NAMALWA (cell line): ENCODE measurements around the gene PCNX4.

Experiments used
- DNase-seq: peaks from one replicate; pipeline ENCODE4 v3.0.0-alpha.2; 2015; ENCODE audit warnings: low spot score

The PCNX4 gene

GRCh38 chr14:60174352-60175254, 82.9 kb downstream of the PCNX4 start:
- no peak for DNase-seq

DNA sequence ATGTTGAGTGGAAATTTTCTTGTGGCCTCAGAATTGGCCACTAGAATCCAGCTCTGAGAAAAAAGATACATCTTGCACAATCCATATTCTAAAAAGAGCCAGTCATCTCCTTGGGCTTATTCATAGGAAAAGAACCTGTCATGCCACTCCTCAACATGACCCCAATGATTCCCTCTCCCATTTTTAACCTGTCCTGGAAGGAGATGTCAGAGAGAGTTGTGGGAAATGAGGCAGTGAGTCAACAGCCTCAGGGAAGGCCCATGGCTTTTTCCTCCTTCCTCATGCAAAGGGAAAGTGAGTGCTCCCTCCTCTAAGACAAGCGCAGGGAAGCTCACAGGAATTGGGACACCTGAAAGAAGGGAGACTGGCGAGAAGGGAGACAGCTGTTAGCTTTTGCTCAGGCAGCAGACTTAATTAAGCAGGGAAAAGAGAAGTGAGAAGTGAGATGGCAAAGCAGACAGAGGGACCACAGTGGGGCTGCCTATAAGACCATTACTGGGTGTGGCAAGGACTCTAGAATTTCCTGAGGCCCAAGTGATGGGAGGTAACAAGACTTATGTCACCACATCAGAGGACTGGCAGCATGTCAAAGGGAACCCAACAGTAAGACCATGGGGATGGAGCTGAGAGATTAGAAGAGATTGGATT, 83.7 kb downstream of the PCNX4 start:
- DNase-seq: no peak

DNA sequence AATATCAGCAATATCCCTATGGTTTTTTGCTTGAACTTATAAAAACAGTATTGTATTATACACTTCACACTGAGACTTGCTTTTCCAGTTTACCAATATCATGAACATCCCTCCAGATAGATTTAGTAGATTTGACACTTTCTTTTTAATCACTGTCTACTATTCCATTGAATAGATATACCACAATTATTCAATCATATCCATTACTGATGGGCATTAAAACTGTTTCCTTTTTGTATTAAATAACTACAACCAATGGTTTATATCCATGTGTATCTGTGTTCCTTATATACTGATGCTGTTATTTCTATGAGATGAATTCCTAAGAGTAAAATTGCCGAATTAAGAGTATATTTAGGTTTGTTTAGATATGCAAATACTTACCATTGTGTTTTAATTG, 86.4 kb downstream of the PCNX4 start:
- no peak for DNase-seq

DNA sequence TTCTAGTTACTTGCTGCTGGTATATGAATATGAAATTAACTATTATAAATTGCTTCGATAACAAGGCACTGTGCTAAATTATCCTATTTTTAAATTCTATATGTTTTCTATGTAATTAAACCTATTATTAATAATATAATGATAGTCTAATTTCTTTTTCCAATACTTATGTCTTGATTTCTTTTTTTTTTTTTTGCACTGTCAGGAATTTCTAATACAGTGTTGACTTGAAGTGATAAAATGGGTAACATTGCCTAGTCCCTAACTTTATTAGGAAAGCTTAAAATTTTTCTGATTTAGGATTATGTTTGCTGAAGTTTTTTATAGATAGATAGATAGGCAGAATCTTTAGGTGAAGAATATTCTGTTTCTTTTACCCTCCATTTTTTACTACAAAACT, 87.1 kb downstream of the PCNX4 start:
- DNase-seq: no peak

DNA sequence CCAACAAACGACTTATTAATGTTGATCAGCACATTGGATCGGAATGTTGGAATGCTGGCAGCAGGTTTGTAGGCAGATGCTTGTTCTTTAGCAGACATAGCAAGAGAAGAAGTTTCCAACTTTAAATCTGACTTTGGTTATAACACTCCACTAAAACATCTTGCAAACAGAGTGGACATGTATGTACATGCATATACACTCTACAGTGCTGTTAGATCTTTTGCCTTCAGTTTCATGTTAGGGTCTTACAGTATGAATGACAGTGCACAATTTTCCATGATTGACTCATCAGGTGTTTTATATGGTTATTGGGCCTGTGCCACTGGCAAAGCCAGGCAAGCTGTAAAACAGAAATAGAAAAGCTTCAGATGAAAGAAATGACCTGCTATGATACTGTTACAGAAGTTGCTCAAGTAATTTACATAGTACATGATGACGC, 87.7 kb downstream of the PCNX4 start:
- DNase-seq: no peak

GRCh38 chr14:60183138-60183537, 91.4 kb downstream of the PCNX4 start:
- no peak for DNase-seq

GRCh38 chr14:60183741-60184140, 92.0 kb downstream of the PCNX4 start:
- DNase-seq: peak; percentile 14

DNA sequence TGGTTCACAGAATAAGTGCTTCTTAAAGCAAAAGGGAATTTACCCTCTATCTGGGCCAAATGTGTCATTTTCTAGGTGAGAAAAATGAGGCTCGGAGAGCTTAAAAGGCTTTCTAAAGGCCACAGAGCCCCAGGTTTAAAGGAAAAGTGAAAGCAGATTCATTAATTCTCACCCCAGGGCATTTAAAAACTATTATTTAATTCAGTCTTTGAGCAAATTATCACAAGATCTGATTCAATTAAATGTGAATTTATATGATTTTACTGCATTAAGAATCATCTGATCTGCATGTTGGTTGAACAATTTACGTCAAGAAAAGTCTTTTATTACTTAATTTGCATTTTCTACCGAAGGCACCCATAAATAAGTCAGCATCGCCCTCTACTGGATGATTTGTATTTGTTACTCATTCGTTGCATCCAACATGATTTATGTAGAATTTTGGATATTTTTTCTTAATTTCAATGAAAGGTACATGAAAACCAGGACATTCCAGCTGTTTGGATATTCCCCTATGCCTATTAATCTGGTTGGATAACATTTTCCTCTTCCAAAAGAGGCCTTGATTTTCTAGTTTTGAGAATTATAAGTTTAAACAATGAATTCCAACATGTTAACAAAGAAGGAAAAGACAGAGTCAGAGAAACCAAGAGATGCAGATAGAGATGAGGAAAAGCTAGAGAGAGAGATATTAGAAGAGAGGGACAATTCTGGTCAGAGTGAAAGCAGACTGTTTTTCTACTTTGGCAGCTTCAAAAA, 92.6 kb downstream of the PCNX4 start:
- peak; percentile 75 for DNase-seq

- peak; percentile 51 for DNase-seq
Measured at GRCh38 chr14:60184905-60185555, 93.3 kb downstream of the PCNX4 start.

DNA sequence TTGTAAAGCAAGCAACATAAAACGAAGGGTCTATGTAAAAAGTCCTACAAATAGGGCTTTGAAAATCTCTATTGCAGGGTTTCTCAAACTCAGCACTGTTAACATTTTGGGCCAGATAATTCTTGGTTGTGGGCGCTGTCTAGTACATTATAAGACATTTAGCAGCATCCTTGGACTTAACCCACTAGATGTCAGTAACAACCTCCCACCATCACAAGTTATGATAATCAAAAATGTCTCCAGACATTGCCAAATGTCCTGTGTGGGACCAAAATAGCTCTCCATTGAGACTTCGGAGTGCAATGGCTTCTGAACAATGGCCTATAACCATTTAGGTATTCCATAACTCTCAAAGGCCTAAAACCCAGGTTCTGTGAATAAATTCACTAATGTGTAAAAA, 96.4 kb downstream of the PCNX4 start:
- DNase-seq: peak; percentile 43

DNA sequence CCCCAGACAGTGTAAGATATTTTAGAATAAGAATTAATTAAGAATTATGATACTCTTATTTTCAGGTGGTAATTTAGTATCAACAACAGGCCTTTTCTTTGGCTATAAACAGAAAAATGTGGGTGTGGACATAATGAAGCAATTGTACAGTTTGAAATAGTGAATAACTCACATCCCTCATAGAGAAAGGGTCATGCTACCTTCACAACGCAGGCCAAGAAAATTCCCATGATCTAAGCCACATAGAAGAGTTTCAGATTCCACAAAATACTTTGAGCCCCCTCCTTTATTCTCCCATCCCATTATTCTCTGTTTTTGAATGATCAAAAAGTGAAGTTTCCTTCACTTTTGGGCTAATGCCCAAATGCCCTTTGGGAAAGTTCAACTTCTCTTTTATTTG, 97.0 kb downstream of the PCNX4 start:
- no peak for DNase-seq

DNA sequence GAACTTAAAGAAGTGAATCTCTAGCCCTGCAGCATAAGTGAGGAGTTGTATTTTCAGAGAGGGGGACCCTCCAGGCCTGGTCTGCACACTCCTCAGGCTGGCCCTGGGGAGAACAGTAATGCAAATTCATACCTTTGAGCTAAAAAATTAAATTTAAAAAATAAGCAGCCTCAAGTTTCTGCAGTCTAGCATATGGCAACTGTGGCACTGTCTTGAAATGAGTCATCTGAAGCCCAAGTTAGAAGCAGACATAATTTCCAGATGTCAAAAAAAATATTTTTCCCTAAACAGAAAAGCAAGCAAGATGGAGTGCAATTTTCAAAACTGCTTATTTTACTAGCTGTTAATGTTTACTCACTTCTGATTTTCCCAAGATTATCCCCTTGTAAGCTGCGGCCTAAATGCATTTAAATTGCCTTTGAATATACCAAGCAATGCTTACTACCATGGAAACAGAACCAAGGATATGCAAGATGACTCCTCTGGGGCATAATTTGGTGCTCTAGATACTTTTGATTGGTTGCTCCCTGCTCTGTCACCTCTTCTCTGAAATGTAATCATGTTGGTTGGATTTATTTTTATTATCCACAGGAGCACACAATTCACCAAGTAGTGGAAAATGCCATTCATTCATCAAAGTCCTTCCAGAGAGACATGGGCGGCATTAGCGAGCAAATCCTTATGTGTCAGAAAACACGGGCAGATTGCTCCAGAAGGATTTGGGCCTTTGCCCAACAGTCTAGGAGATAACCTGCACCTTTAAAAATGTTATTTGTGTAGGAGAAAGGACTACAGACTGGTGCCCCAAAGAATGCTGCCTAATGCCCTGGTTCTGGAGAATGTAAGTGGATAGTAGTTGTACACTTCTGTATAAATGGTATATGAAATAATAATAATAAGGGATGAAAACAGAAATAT, 98.5 kb downstream of the PCNX4 start:
- DNase-seq: no peak

DNA sequence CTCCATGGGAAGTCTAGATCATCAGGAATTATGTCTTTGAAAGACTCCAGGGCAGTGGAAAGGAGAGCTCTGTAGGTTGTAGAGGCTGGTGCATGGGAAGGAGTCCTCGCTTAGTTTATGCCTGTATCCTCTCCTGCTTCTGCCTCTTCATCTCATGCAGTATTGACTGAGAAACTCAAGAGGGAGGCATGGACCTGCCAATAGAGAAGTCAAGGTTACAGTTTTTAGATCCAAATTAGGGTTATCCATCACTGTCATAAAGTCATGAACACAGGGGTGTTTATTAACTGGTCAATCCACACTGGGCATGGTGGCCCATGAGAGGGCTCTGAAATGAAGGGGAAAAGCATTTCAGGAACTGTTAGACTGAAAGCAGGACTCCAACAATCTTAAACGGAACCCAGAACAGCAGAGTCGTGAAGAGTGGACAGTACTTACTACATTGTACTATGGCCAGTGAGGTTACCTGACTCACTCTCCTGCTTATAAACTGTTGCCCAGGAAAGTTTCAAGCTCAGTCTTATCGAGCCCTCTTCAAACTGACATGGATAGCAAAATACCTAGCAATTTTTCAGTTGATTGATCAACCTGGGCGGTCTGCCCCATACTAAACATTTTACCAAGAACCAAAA, 103.6 kb downstream of the PCNX4 start:
- no peak for DNase-seq

DNA sequence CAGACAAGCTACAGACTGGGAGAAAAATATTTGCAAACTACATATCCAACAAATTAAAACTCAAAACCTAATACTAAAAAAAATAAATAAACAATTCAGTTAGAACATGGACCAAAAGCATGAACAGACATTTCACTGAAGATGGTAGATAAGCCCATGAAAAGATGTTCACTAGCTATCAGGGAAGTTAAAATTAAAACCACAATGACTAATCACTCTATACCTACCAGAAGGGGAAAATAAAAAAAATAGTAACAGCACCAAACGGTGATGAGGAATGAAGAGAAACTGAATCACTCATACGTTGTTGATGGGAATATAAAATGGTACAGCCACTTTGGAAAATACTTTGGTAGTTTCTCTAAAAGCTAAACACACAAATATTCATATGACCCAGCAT, 104.6 kb downstream of the PCNX4 start:
- no peak for DNase-seq

DNA sequence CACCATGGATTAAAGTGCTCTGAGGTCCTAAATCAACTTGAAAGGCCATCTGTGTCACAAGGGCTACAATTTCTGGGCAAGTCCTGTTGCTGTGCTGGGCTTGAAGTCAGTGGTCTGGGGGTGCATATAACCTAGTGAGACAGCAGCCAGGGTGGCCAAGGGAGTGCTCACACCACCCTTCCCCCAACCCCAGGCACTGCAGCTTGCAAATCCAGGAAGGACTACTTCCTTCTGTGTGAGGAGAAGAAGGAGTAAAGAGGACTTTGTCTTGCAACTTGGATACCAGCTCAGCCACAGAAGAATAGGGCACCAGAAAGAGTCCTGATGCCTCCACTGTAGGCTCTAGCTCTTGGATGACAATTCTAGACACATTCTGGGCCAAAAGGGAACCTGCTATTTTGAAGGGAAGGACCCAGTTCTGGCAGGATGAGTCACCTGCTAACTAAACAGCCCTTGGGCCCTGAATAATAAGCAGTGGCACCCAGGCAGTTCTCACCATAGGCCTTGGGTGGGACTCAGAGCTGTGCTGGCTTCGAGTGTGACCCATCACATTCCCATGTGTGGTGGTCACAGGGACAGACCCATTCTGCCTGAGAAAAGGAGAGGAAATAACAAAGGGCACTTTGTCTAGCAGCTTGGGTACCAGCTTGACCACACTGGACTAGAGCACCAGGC, 106.0 kb downstream of the PCNX4 start:
- DNase-seq: no peak

DNA sequence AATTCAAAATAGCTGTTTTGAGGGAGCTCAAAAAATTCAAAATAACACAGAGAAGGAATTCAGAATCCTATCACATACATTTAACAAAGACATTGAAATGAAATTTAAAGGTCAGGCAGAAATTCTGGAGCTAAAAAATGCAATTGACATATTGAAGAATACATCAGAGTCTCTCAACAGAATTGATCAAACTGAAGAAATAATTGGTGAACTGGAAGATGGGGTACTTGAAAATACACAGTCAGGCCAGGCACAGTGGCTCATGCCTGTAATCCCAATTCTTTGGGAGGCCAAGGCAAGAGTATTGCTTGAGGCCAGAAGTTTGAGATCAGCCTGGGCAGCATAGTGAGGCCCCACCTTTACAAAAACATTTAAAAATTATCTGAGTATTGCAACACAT, 107.6 kb downstream of the PCNX4 start:
- no peak for DNase-seq

DNA sequence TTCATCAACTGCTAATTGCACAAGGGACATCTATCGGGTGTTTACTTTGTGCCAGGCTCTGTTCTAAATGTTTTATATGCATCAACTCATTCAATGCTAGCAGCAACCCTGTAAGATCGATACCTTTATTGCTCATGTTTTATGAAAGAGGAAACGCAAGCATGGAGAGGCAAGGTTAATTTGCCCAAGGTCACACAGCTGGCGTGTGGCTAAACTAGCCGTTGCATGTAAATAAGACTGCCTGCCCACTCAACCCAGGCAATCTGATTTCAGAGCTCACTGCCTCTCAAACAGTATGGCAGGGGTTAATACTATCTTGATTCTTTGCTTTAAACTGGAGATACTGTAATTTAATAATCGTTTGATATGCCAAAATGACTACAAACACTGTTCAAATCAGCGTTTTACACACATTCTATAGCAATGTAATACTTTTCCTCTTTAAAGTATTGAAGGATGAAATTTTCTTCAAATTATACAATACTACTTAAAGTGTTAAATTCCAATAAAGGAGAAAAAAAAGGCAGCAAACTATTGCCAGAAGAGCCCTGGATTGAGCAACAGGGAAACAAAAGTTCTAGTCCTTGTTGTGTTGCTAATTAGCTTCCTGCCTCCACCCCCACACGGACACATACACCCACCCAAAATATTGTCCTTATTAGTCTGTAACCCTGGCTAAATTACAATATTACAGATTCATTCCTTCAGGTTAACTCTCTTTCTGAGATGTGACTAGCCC, 112.5 kb downstream of the PCNX4 start:
- peak; percentile 78 for DNase-seq

GRCh38 chr14:60204843-60205774, 113.4 kb downstream of the PCNX4 start:
- peak; percentile 46 for DNase-seq
